ENCODE results near the gene BRINP1.

- TF ChIP-seq EZH2phosphoT487 (IDR thresholded peaks at IDR 0.05; ENCODE audit: unreplicated experiment) = no peak
- TF ChIP-seq CTCF (conservative IDR thresholded peaks at IDR 0.05; ENCODE audit: low read depth in 2 of 2) = peak; percentile 90
- TF ChIP-seq POLR2AphosphoS5 (IDR thresholded peaks at IDR 0.05; ENCODE audit: low read depth) = no peak
- no peak for TF ChIP-seq JUNB (IDR thresholded peaks at IDR 0.05; ENCODE audit: unreplicated experiment)
Observed at GRCh38 chr9:119365291-119366027, 3.8 kb downstream of the BRINP1 start.
